Motor neuron (in vitro differentiated cells): Measurements from ENCODE around the gene TREML4. TPM values are rescaled to one million over a fixed set of nuclear protein-coding genes. Genes with fewer than 3 reads are reported as not detected.

Source experiments
- ATAC-seq, 8 experiments: fragments of 200-7000 bp; cut with Tn5 transposase; replicated peaks in 6 of 8; 2 replicates each; pipeline ENCODE4 v1.8.0; 2021; ENCODE audit warnings: mild to moderate bottlenecking in 8 of 8, moderate library complexity in 8 of 8
- H3K27ac ChIP-seq, 2 donors: fragments of 250-450 bp; sonication (Bioruptor Pico); 2 replicates each; pipeline ENCODE4 v1.9.0; 2021; ENCODE audit warnings: antibody characterized with exemption in 2 of 2, mild to moderate bottlenecking in 2 of 2, moderate library complexity in 1 of 2
- H3K4me1 ChIP-seq, 2 donors: fragments of 250-450 bp; sonication (Bioruptor Pico); replicated peaks in 1 of 2; 2 replicates each; pipeline ENCODE4 v1.6.1; 2021; ENCODE audit warnings: antibody characterized with exemption in 2 of 2, mild to moderate bottlenecking in 2 of 2, moderate library complexity in 1 of 2
- H3K4me3 ChIP-seq, 5 donors: fragments of 250-450 bp; sonication (Bioruptor Pico); 2 replicates each; pipeline ENCODE4 v1.9.0; 2021; ENCODE audit warnings: antibody characterized with exemption in 5 of 5, mild to moderate bottlenecking in 5 of 5, moderate library complexity in 4 of 5
- WGBS, 10 experiments: fragments of 450-650 bp; shearing (Covaris generic); methylation state at CpG; one replicate each; pipeline ENCODE4 v1.0.0; 2022; 5-methylcytosine and 5-hydroxymethylcytosine counted together
- in situ Hi-C, 9 experiments: fragments of 400-800 bp; cut with MboI; loops; one replicate each; pipeline ENCODE4 v1.15.0; 2021; ENCODE audit warnings: low sequenced_read_pairs in 9 of 9, low pct_unique_long_range_greater_than_20kb in 2 of 9; ENCODE audit not compliant: unreplicated experiment in 9 of 9
- total RNA-seq, 8 experiments: library from RNA; unstranded; fragments of 300-600 nt; gene quantifications; 2 replicates each; pipeline versions ENCODE4 v1.2.3 to v1.2.4, GENCODE V29; 2022

Gene TREML4
- total RNA-seq, 8 experiments from 2014 or later = 0.09 to 0.38 (median 0.13) TPM; not detected in 3

GRCh38 chr6:41193884-41194283, 34.3 kb upstream of the TREML4 start:
- Histone ChIP-seq H3K4me1 (no peaks in the 10 kb centered on the region), H3K27ac (no peak overlapping the region), H3K4me3 (no peak overlapping the region)
- WGBS, 10 experiments = no CpG with 5 or more reads among the region's 5 CpGs
- no peak for ATAC-seq
- in situ Hi-C loops = no loop called here

GRCh38 chr6:41194386-41194785, 33.8 kb upstream of the TREML4 start:
- no peak overlapping the region for H3K27ac ChIP-seq
- ATAC-seq = no peak
- WGBS, 10 experiments = 40 to 70% (median 60%) methylated on average over 1 to 2 of the region's 3 CpGs; no CpG with 5 or more reads in 7 of the 10 experiments
- no peak overlapping the region for H3K4me3 ChIP-seq
- in situ Hi-C loops = no loop called here
- no peaks in the 10 kb centered on the region for H3K4me1 ChIP-seq

GRCh38 chr6:41197234-41197633, 30.9 kb upstream of the TREML4 start:
- 29 to 100% (median 86%) methylated on average over 1 to 3 of the region's 3 CpGs; no CpG with 5 or more reads in 3 of the 10 experiments for WGBS, 10 experiments
- ATAC-seq = no peak
- no peak overlapping the region for H3K27ac ChIP-seq
- H3K4me3 ChIP-seq = no peak overlapping the region
- in situ Hi-C loops = no loop called here
- no peaks in the 10 kb centered on the region for H3K4me1 ChIP-seq

GRCh38 chr6:41199552-41200246, 28.4 kb upstream of the TREML4 start:
- no peak overlapping the region for H3K4me3 ChIP-seq
- in situ Hi-C loops = no loop called here
- peak in 4 of 8 experiments; percentile 4 to 54 (median 28) for ATAC-seq
- H3K4me1 ChIP-seq = no peaks in the 10 kb centered on the region
- 80% methylated on average over 1 of the region's 1 CpG; no CpG with 5 or more reads in 9 of the 10 experiments for WGBS, 10 experiments
- H3K27ac ChIP-seq = no peak overlapping the region

- no peak overlapping the region for H3K27ac ChIP-seq
- no peak overlapping the region for H3K4me3 ChIP-seq
- ATAC-seq = peak in 5 of 8 experiments; percentile 18 to 69 (median 61)
- no peaks in the 10 kb centered on the region for H3K4me1 ChIP-seq
- in situ Hi-C loops = no loop called here
- WGBS, 10 experiments = 40 to 85% (median 60%) methylated on average over 1 to 2 of the region's 2 CpGs; no CpG with 5 or more reads in 5 of the 10 experiments
These were observed 27.8 kb upstream of the TREML4 start for GRCh38 chr6:41200296-41200900.

- peak in 1 of 8 experiments; percentile 9 for ATAC-seq
- Histone ChIP-seq H3K27ac (no peak within 1 kb of the TSS), H3K4me3 (no peak within 1 kb of the TSS), H3K4me1 (no peaks in the 10 kb centered on the region)
- in situ Hi-C loops = no loop called here
- WGBS, 10 experiments = 12 to 80% (median 60%) methylated on average over 1 to 4 of the region's 12 CpGs
These were observed 27.0 kb upstream of the TREML4 start, which contains the start of gene TREML2 for GRCh38 chr6:41200901-41201763. Gene TREML2, minus strand, starts transcription at chr6:41201149. Its CDS starts 141 bp downstream, at chr6:41201008.

- ATAC-seq = no peak
- Histone ChIP-seq H3K4me3 (no peak overlapping the region), H3K27ac (no peak overlapping the region), H3K4me1 (no peaks in the 10 kb centered on the region)
- 20 to 83% (median 42%) methylated on average over 1 to 5 of the region's 8 CpGs; no CpG with 5 or more reads in 4 of the 10 experiments for WGBS, 10 experiments
- in situ Hi-C loops = no loop called here
These were observed 26.4 kb upstream of the TREML4 start for GRCh38 chr6:41201764-41202173.

- Histone ChIP-seq H3K4me1 (no peaks in the 10 kb centered on the region), H3K4me3 (no peak overlapping the region), H3K27ac (no peak overlapping the region)
- in situ Hi-C loops = no loop called here
- no peak for ATAC-seq
- 0 to 100% (median 78%) methylated on average over 1 of the region's 1 CpG; no CpG with 5 or more reads in 2 of the 10 experiments for WGBS, 10 experiments
These were observed 24.0 kb upstream of the TREML4 start for GRCh38 chr6:41204156-41204555.

- Histone ChIP-seq H3K4me3 (no peak overlapping the region), H3K27ac (no peak overlapping the region), H3K4me1 (no peaks in the 10 kb centered on the region)
- WGBS, 10 experiments = 0 to 100% (median 76%) methylated on average over 1 to 6 of the region's 7 CpGs; no CpG with 5 or more reads in 3 of the 10 experiments
- in situ Hi-C loops = no loop called here
- no peak for ATAC-seq
These were observed 19.6 kb upstream of the TREML4 start for GRCh38 chr6:41208439-41209106.

- in situ Hi-C loops = no loop called here
- no peak for ATAC-seq
- no peak overlapping the region for H3K4me3 ChIP-seq
- no peaks in the 10 kb centered on the region for H3K4me1 ChIP-seq
- no peak overlapping the region for H3K27ac ChIP-seq
- WGBS, 10 experiments = 40 to 100% (median 67%) methylated on average over 1 to 5 of the region's 5 CpGs; no CpG with 5 or more reads in 1 of the 10 experiments
These were observed 18.4 kb upstream of the TREML4 start for GRCh38 chr6:41209547-41210320.

GRCh38 chr6:41214559-41215238, 13.4 kb upstream of the TREML4 start:
- Histone ChIP-seq H3K4me1 (peaks cover 8% of the 10 kb centered on the region in 2 donors), H3K27ac (no peak overlapping the region), H3K4me3 (no peak overlapping the region)
- in situ Hi-C loops = no loop called here
- ATAC-seq = no peak
- WGBS, 10 experiments = 24 to 85% (median 62%) methylated on average over 3 to 9 of the region's 9 CpGs
